ENCODE data around the gene GRPEL2. TPM values are rescaled to one million over a fixed set of nuclear protein-coding genes. Genes with fewer than 3 reads are reported as not detected.
A peak's percentile ranks its signal among the peaks of the same experiment; 100 is the strongest.

GRPEL2 gene
- total and polyA plus RNA-seq, 3 donors from 2014 or later, result 11.6 to 14.3 (median 13.3) TPM

GRCh38 chr5:149383399-149383798 lies 38.1 kb downstream of the GRPEL2 start:
- Histone ChIP-seq H3K36me3 (ENCODE audit: low read depth, missing control alignments) (no peaks in the 10 kb centered on the region), H3K4me3 (no peak overlapping the region), H3K9me3 (no peaks in the 10 kb centered on the region), H3K4me1 (peaks cover 84% of the 10 kb centered on the region), H3K27ac (peak overlapping the region; percentile 78 to 91), H3K27me3 (no peaks in the 10 kb centered on the region)
- 50 to 54% methylated on average over 8 to 9 of the region's 9 CpGs for WGBS, 2 donors
- TF ChIP-seq POLR2A (IDR thresholded peaks at IDR 0.05), result no peak
- TF ChIP-seq, protein P1, sequence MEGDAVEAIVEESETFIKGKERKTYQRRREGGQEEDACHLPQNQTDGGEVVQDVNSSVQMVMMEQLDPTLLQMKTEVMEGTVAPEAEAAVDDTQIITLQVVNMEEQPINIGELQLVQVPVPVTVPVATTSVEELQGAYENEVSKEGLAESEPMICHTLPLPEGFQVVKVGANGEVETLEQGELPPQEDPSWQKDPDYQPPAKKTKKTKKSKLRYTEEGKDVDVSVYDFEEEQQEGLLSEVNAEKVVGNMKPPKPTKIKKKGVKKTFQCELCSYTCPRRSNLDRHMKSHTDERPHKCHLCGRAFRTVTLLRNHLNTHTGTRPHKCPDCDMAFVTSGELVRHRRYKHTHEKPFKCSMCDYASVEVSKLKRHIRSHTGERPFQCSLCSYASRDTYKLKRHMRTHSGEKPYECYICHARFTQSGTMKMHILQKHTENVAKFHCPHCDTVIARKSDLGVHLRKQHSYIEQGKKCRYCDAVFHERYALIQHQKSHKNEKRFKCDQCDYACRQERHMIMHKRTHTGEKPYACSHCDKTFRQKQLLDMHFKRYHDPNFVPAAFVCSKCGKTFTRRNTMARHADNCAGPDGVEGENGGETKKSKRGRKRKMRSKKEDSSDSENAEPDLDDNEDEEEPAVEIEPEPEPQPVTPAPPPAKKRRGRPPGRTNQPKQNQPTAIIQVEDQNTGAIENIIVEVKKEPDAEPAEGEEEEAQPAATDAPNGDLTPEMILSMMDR (IDR thresholded peaks at IDR 0.05), result no peak
- intact Hi-C loops (cut with DNase I; ENCODE audit: low total_unique reads), result loop anchor here (5.0 kb wide), 2 partner anchors 34 to 49 kb away; no protein-coding TSS in a partner anchor
- peak; percentile 73 for DNase-seq

GRCh38 chr5:149386166-149386565 lies 40.9 kb downstream of the GRPEL2 start:
- Histone ChIP-seq H3K36me3 (ENCODE audit: low read depth, missing control alignments) (no peaks in the 10 kb centered on the region), H3K4me1 (peaks cover 64% of the 10 kb centered on the region), H3K9me3 (no peaks in the 10 kb centered on the region), H3K27ac (peak overlapping the region; percentile 52 to 91), H3K27me3 (no peaks in the 10 kb centered on the region), H3K4me3 (no peak overlapping the region)
- TF ChIP-seq POLR2A (IDR thresholded peaks at IDR 0.05), result no peak
- TF ChIP-seq, protein P1 (IDR thresholded peaks at IDR 0.05), result no peak
- 39 to 43% methylated on average over 5 of the region's 5 CpGs for WGBS, 2 donors
- DNase-seq, result no peak
- intact Hi-C loops (cut with DNase I; ENCODE audit: low total_unique reads), result no loop called here

DNA sequence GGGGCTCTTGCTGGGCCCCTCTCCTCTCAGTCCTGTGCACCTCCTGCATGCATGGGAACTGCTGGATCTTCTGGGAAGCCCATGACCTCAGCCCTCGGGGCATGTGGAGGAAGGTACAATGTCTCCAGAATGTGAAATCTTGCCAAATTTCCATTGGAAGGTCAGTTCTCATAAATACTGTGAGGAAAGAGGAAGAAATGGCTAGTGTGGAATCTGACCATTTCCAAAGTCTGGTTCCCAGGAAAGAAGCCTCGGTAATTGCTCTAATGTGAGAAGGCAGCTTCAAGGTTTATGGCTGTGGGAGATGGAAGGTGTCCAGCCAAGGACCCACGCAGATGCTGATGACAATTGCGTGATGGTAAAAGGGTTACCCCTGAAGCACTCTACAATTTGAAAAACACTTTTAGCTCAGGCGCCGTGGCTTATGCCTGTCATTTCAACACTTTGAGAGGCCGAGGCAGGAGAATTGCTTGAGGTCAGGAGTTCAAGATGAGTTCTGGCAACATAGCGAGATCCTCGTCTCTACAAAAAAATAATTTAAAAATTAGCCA lies 41.9 kb downstream of the GRPEL2 start:
- Histone ChIP-seq H3K27ac (peak overlapping the region; percentile 52 to 91), H3K4me1 (peaks cover 54% of the 10 kb centered on the region), H3K27me3 (no peaks in the 10 kb centered on the region), H3K36me3 (ENCODE audit: low read depth, missing control alignments) (no peaks in the 10 kb centered on the region), H3K9me3 (no peaks in the 10 kb centered on the region), H3K4me3 (no peak overlapping the region)
- WGBS, 2 donors, result 45 to 52% methylated on average over 9 of the region's 9 CpGs
- TF ChIP-seq, protein P1 (IDR thresholded peaks at IDR 0.05), result no peak
- no peak for TF ChIP-seq POLR2A (IDR thresholded peaks at IDR 0.05)
- no peak for DNase-seq
- intact Hi-C loops (cut with DNase I; ENCODE audit: low total_unique reads), result no loop called here

DNA sequence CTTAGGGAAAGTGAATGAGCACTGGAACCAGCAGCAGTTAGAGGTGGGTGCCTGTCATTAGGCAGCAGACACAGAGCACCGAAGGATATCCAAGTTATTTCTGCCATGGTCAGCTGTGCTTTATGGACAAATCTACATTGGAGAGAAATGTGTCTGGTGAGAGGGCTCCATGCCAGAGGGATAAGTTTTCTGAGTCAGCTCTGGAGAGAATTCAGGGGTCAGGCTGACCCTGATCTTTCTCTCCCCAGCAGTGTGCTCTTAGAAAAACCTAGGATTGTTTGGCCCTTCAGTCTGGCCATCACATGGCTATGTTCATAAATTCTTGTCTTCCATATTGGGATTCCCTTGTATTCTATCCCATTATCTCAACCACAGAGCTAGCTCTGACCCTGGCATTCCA lies 42.7 kb downstream of the GRPEL2 start:
- Histone ChIP-seq H3K27me3 (no peaks in the 10 kb centered on the region), H3K4me3 (no peak overlapping the region), H3K4me1 (peaks cover 45% of the 10 kb centered on the region), H3K36me3 (ENCODE audit: low read depth, missing control alignments) (no peaks in the 10 kb centered on the region), H3K9me3 (no peaks in the 10 kb centered on the region), H3K27ac (peak overlapping the region in 1 of 2 donors; percentile 91)
- WGBS, 2 donors, result 32 to 64% methylated on average over 1 of the region's 1 CpG
- intact Hi-C loops (cut with DNase I; ENCODE audit: low total_unique reads), result no loop called here
- TF ChIP-seq, protein P1 (IDR thresholded peaks at IDR 0.05), result no peak
- TF ChIP-seq POLR2A (IDR thresholded peaks at IDR 0.05), result no peak
- peak; percentile 77 for DNase-seq
